Stimulated activated CD4-positive, alpha-beta T cell treated with anti-CD3 and anti-CD28 coated beads, Interleukin-4, amount 100 ng/mL, for 1 hour (primary cell): ENCODE data around the gene SCYL3.
"Not testable (repeated sequence)": the region's sequence is repeated elsewhere in the genome, so short reads cannot be mapped to it uniquely, and the experiment has no call there.

Experiments
- DNase-seq: peaks from one replicate; pipeline ENCODE4 v3.0.0-alpha.2; 2020

Gene SCYL3

DNA sequence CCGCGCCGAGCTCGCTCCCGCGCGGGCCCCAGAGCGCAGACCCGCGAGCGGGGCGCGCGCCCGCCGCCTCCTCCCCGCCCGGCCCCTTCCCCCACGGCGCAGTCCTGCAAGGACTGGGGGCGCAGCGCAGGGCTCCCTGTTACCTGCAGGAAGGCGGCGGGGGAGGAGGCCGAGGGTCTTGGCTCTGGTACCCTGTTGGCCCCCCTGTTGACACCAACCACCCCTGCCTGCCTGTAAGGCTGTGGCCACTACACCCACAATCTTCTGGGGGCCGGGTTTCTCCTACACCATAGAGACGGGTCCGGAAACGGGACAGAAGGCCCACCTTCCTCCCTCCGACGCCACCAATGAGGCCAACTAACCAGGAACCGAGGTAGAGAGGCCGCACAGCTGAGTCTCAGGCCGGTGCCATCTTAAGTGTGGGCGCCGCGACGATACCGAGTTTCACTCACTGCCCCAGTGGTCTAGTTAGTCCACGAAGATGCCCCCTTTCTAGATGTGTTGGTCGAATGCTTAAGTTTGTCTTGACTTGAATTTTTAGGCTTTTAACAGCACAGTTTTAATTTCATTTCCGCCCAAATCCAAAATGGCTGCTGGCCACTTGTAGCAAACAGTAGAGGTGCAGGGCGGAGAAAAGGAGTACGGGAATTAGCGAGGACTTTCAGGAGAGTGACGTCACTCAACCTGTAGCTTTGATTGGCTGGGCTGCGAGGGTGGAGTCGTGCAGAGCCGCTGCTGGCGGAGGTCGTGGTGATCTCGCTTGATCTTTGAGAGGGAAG is at the start of gene SCYL3:
TSS of gene SCYL3 (minus strand) at position 252 of the 779 bp plus-strand sequence. CDS start 5,056 bp downstream, outside the sequence.
- peak; percentile 82 for DNase-seq

- no peak for DNase-seq
These were observed 48.5 kb upstream of the SCYL3 start for GRCh38 chr1:169941982-169942830.

GRCh38 chr1:169933984-169934725 is 40.5 kb upstream of the SCYL3 start:
- no peak for DNase-seq

GRCh38 chr1:169931795-169932231 is 38.1 kb upstream of the SCYL3 start:
- no peak for DNase-seq

DNA sequence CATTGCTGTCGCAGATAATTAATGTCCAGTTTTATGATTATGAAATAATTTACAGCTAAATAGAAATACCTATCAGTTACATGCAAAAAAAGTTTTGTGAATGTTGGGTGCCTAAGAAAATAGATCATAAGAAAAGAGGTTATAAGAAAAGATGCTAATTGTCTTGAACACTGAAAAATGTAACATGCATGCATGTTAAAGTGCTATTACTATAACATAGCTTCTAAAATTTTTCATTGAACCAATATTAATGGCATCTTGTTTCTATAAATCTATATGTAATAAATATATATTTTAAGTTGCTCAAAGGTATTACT is 35.5 kb upstream of the SCYL3 start:
- DNase-seq: no peak

DNA sequence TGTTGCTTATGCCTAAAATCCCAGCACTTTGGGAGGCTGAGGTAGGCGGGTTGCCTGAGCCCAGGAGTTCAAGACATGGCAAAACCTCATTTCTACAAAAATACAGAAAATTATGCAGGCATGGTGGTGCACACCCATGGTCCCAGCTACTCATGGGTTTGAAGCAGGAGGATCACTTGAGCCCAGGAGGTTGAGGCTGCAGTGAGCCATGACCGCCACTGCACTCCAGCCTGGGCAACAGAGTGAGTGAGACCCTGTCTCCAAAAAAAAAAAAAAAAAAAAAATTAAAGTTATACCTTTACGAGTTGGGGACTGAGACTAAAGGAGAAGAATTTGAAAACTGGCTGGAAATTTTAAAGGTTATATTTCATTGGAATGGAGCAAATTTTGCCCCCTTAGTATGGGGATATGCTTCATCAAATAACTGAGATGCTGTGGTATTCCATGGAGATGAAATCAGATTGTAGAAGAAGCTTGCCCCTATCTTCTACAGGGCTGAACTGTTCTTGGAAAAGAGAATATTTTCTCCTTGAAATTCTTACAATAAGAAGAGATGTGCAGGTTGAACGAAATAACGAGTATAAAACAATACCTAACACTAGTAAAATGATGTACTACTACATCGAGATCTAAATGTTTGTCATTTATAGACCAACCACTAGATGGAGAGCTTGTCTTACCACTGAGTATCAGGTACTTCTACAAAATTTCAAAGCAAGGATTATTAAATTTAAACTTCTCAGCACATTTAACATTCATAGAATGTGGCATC is 34.9 kb upstream of the SCYL3 start:
- DNase-seq: no peak

GRCh38 chr1:169925505-169926482 is 32.1 kb upstream of the SCYL3 start:
- DNase-seq: no peak

DNA sequence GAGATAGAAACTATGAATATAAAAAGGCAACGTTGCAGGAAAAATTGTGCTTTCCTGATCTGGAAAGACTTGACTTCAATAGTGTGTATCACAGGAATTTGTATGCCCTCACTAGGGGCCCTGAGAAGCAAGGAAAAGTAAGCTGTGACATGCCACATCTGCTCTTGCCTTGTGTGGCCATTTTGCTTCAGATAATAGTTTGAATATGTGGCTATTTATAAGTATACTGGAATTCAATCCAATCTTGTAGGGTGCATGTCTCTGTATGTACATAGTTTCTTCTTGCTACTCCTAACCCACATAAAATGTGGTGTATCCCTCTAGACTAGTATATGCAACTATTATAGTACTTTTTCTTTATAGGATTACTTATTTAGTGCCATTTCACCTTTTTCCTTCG is 31.1 kb upstream of the SCYL3 start:
- DNase-seq: no peak

GRCh38 chr1:169924063-169924462 is 30.4 kb upstream of the SCYL3 start:
- DNase-seq: no peak

GRCh38 chr1:169921080-169921479 is 27.4 kb upstream of the SCYL3 start:
- DNase-seq: no peak

- no peak for DNase-seq
These were observed 25.2 kb upstream of the SCYL3 start for GRCh38 chr1:169918927-169919326.

- not testable (repeated sequence) for DNase-seq
These were observed 24.5 kb upstream of the SCYL3 start for GRCh38 chr1:169918220-169918619.

GRCh38 chr1:169915150-169915549 is 21.5 kb upstream of the SCYL3 start:
- no peak for DNase-seq

GRCh38 chr1:169914531-169914930 is 20.8 kb upstream of the SCYL3 start:
- DNase-seq: no peak

- no peak for DNase-seq
These were observed 15.8 kb upstream of the SCYL3 start for GRCh38 chr1:169909499-169909898.

GRCh38 chr1:169906938-169907337 is 13.2 kb upstream of the SCYL3 start:
- no peak for DNase-seq

- no peak for DNase-seq
These were observed 11.1 kb upstream of the SCYL3 start for GRCh38 chr1:169904834-169905233.

GRCh38 chr1:169902751-169903150 is 9.1 kb upstream of the SCYL3 start:
- no peak for DNase-seq

DNA sequence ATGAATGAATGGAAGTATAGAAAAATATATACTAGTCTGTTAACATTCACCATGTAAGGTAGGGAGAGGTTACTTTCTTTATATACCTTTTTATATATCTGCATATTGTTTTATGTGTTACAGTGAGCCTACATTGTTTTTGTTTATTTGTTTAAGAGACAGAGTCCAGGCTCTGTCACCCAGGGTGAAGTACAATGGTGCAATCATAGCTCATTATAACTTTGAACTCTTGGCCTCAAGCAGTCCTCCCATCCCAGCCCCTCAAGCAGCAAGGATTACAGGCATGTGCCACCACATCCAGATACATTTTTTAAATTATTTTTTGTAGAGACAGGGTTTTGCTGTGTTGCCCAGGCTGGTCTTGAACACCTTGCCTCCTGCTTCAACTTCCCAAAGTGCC is 7.4 kb upstream of the SCYL3 start:
- no peak for DNase-seq

DNA sequence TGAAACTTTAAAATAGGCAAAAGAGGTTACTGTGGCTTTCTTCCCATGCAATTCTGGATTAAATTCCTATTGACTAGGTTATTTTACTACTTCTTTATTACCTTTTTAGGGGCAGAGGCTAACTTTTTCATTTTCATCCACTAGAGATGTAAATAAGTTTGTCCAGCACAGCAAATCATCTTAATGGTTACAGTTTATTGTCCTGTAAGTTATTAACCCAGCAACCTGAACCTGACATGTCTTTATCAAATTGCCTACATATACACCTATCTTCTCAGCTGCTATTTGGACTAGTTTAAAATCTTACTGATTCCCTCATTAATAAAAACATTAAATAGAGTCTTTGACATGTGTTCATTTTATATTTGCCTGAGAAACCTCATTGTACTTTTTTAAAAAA is 6.9 kb upstream of the SCYL3 start:
- DNase-seq: no peak

- no peak for DNase-seq
These were observed 6.0 kb upstream of the SCYL3 start for GRCh38 chr1:169899519-169900217.
